ENCODE data around the gene POP7. TPM values are rescaled to one million over a fixed set of nuclear protein-coding genes. Genes with fewer than 3 reads are reported as not detected.

Gene POP7
- total and polyA plus RNA-seq, 9 donors: 11.1 to 29.2 (median 22.2) TPM

DNA sequence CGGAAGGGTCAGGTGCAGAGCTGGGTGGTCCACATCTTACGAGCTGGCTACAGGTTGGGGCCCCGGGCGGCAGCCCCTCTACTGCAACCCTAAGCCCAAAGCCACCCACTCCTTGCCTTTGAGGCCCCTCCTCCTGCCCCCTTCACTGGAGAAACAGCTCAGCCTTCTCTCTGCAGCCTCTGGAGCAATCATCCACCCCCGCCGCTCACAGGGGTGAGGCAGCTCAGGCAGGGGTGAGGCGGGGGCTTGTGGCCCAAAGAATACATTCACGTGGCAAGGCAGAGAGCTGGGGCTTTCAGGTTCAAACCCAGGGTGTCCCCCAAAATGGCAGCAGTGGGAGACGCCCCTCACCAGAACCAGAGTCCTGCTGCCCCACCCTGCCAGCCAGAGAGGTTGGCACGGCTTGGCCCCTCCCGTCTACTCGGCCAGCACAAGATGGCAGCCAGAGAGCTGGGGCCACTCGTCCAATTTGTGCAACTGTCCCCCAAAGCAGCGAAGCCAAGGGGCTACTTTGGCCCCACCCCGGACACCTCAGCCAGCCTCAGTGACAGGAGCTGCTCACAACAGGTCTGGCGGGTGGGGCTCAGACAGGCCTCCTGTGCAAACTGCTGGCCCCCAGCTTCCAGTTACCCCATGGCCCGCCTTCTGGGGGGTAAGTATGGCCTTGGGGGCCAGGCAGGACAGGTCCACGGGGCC lies 25.2 kb upstream of the POP7 start:
- Histone ChIP-seq H3K27me3 (no peaks in the 10 kb centered on the region), H3K27ac (no peak overlapping the region), H3K4me1 (ENCODE audit: insufficient read depth) (peaks cover 1% of the 10 kb centered on the region), H3K36me3 (no peaks in the 10 kb centered on the region), H3K9me3 (no peaks in the 10 kb centered on the region), H3K4me3 (no peak overlapping the region)
- intact Hi-C loops (cut with DNase I): loop anchor here in 1 of 4 donors (5.0 kb wide), 2 partner anchors 98 to 198 kb away; partner anchors contain the start of gene NYAP1
- WGBS, 3 donors: 79 to 84% (median 82%) methylated on average over 11 to 18 of the region's 18 CpGs
- TF ChIP-seq EP300 (IDR thresholded peaks at IDR 0.05) (no peak), POLR2A (IDR thresholded peaks at IDR 0.05) (no peak)
- TF ChIP-seq, protein P1, sequence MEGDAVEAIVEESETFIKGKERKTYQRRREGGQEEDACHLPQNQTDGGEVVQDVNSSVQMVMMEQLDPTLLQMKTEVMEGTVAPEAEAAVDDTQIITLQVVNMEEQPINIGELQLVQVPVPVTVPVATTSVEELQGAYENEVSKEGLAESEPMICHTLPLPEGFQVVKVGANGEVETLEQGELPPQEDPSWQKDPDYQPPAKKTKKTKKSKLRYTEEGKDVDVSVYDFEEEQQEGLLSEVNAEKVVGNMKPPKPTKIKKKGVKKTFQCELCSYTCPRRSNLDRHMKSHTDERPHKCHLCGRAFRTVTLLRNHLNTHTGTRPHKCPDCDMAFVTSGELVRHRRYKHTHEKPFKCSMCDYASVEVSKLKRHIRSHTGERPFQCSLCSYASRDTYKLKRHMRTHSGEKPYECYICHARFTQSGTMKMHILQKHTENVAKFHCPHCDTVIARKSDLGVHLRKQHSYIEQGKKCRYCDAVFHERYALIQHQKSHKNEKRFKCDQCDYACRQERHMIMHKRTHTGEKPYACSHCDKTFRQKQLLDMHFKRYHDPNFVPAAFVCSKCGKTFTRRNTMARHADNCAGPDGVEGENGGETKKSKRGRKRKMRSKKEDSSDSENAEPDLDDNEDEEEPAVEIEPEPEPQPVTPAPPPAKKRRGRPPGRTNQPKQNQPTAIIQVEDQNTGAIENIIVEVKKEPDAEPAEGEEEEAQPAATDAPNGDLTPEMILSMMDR (IDR thresholded peaks at IDR 0.05): no peak
- peak in 3 of 5 donors; percentile 26 to 47 (median 46) for DNase-seq

DNA sequence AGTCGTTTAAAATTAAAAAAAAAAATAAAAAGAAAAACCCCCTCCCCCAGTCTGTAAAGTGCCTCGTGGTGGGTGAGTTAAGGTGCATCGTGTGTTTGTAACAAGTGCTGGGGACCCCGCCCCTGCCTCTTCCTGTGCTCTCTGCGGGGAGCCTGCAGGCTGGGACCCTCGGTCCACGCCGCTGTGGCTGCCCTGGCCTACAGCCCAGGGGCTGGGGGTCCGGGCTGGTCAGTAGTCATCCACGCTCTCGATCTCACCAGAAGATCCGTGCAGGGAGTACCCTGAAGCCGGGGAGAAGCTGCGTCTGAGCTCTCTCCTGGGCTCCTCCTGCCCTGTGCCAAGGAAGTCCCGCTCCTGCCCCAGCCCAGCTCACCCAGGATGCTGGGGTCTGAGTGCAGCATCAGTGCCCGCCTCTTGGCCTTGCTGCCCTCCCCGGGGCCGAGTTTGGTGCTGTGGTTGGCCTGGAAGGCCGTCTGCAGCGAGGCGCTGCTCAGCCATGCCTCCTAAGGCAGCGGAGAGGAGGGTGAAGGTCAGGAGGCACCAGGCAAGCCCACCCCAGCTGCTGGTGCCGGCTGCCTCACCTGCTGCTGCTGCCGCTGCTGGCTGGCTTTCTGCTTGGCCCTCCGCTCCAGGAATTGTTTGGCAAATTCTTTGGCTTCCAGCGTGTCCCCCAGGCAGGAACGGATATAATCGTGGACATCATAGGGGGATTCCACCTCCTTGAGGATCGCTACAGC lies 24.3 kb upstream of the POP7 start:
- intact Hi-C loops (cut with DNase I): loop anchor here in 1 of 4 donors (5.0 kb wide), 2 partner anchors 99 to 199 kb away; partner anchors contain the start of gene NYAP1
- H3K4me3 ChIP-seq: no peak overlapping the region
- WGBS, 3 donors: 57 to 67% (median 62%) methylated on average over 29 of the region's 29 CpGs
- H3K9me3 ChIP-seq: no peaks in the 10 kb centered on the region
- peak in 3 of 5 donors; percentile 27 to 42 (median 31) for DNase-seq
- no peaks in the 10 kb centered on the region for H3K36me3 ChIP-seq
- H3K27ac ChIP-seq: no peak overlapping the region
- TF ChIP-seq, protein P1 (IDR thresholded peaks at IDR 0.05): no peak
- TF ChIP-seq POLR2A (IDR thresholded peaks at IDR 0.05) (no peak), EP300 (IDR thresholded peaks at IDR 0.05) (no peak)
- H3K4me1 ChIP-seq (ENCODE audit: insufficient read depth): no peaks in the 10 kb centered on the region
- no peaks in the 10 kb centered on the region for H3K27me3 ChIP-seq

DNA sequence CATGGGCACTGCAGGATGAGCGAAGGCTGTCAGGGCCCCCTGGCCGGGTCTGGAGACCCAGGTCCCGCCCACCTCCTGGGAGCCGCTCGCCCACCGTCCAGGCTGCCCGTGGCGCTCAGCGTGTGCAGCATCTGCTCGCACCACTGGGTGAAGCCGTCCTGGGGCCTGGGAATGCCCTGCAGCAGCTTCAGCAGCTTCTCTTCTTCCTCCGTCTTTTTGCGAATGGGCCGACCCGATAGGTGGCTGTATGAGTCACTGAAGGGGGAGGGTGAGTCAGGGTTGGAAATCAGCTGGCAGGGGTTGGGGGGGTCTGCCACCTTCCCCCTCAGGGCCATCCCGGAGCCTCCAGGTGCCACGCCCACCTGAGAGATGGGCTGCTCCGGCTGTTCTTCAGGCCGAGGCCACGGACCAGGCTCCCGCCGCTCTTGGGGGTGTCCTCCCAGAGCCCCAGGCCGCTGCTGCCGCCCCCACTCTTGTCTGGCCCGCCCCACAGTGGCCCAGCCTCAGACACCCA lies 23.6 kb upstream of the POP7 start:
- peak in 4 of 5 donors; percentile 28 to 46 (median 38) for DNase-seq

More for the DNA sequence above, 23.6 kb upstream of the POP7 start:
- Histone ChIP-seq H3K4me3 (no peak overlapping the region), H3K27ac (no peak overlapping the region), H3K9me3 (no peaks in the 10 kb centered on the region), H3K36me3 (no peaks in the 10 kb centered on the region), H3K4me1 (ENCODE audit: insufficient read depth) (no peaks in the 10 kb centered on the region), H3K27me3 (no peaks in the 10 kb centered on the region)
- TF ChIP-seq POLR2A (IDR thresholded peaks at IDR 0.05) (no peak), EP300 (IDR thresholded peaks at IDR 0.05) (no peak)
- TF ChIP-seq, protein P1 (IDR thresholded peaks at IDR 0.05): no peak
- intact Hi-C loops (cut with DNase I): loop anchor here in 1 of 4 donors (5.0 kb wide), 2 partner anchors 100 to 200 kb away; partner anchors contain the start of gene NYAP1
- 57 to 68% (median 58%) methylated on average over 25 of the region's 25 CpGs for WGBS, 3 donors
